HUES6 (cell line): ENCODE results near the gene STAT5B.

Experiments used
- H3K27ac ChIP-seq: 2 replicates; pipeline ENCODE4 v1.7.0; 2013; ENCODE audit warnings: low read depth, mild to moderate bottlenecking, low read length, inconsistent platforms
- H3K27me3 ChIP-seq: 2 replicates; pipeline ENCODE4 v1.6.1; 2013; ENCODE audit warnings: low read length; ENCODE audit not compliant: control insufficient read depth, insufficient read depth
- H3K36me3 ChIP-seq: 2 replicates; pipeline ENCODE4 v1.6.1; 2013; ENCODE audit warnings: low read length; ENCODE audit not compliant: control insufficient read depth, insufficient read depth
- H3K4me1 ChIP-seq: 2 replicates; pipeline ENCODE4 v1.6.1; 2013; ENCODE audit warnings: low read length; ENCODE audit not compliant: control insufficient read depth, insufficient read depth
- H3K4me3 ChIP-seq: 2 replicates; pipeline ENCODE4 v1.5.1; 2013; ENCODE audit warnings: low read depth, low read length
- H3K9ac ChIP-seq: one replicate; pipeline ENCODE4 v1.6.1; 2013; ENCODE audit warnings: mild to moderate bottlenecking, low read length
- H3K9me3 ChIP-seq: 2 replicates; pipeline ENCODE4 v1.6.1; 2013; ENCODE audit warnings: low read depth, low read length; ENCODE audit not compliant: control insufficient read depth, insufficient read depth

Gene STAT5B

DNA sequence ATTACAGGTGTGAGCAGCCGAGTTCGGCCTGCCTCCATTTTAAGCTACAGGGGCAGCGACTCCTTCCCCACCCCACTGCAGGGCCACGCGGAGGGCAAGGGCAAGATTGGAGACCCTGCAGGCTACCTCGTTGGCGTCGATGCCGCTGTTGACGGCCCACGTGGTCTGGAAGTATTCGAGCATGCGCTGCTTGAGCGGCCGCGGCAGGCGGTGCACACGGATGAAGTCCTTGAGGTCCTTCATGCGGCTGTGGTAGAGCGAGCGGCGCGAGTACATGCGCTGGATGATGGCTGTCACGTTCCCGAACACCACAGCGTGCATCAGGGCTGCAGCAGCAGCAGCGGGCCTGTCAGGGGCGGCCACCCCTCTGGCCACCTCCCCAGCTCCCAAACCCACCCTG is 106.8 kb downstream of the STAT5B start:
- H3K4me1 ChIP-seq = no peaks in the 10 kb centered on the region
- no peak overlapping the region for H3K27ac ChIP-seq
- no peaks in the 10 kb centered on the region; the same call in 1 of the 2 replicates for H3K27me3 ChIP-seq
- no peak overlapping the region for H3K4me3 ChIP-seq
- no peaks in the 10 kb centered on the region for H3K36me3 ChIP-seq
- no peaks in the 10 kb centered on the region for H3K9me3 ChIP-seq
- no peak overlapping the region for H3K9ac ChIP-seq

DNA sequence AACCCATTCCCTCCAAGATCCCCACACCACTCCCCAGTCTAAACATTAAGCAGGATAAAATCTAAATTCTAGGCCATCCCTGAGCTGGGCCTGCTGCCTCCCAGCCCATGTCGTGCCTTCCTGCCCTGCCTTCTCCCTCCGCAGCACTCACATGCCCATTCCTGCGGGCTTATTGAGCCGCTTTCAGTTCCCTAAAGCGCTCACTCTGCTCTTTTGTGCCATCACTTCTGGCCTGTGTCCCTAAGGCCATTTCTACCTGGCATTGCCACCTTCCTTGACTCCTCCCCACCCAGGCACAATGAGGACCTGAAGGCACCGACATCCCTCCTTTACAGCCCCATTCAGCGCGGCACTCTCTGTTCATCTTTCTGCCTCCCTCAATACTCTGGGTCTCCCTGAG is 108.4 kb downstream of the STAT5B start:
- Histone ChIP-seq H3K27ac (no peak overlapping the region), H3K4me1 (0 out of 2 replicates have a peak, but pooled peaks cover 4% of the 10 kb centered on the region), H3K27me3 (no peaks in the 10 kb centered on the region; the same call in 1 of the 2 replicates), H3K4me3 (no peak overlapping the region), H3K36me3 (no peaks in the 10 kb centered on the region), H3K9me3 (no peaks in the 10 kb centered on the region), H3K9ac (no peak overlapping the region)

DNA sequence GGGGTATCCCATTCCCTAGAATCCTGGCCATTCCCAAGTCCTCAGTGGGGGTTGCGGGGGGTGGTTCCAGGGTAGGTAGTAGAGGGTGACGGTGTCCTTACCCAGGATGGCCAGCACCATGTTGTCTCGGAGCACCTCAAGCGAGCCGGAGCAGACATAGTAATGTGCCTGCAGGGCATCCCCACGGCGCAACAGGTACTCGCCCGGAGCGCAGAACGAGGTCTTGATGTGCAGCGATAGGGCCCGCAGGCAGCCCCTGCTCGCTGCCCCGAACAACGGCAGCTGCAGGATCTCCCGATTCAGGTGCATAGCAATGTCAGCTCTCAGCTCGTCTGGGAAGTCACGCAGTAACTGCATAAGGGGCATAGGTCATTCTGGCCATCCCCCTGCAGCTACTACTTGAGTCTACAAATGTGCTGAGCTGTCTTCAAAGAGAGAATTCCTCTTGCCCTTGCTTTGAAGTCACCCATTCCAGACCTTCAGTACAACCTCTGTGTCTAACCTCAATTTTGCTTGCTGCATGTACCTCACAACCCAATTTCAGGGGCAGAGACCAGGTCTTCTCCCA is 109.9 kb downstream of the STAT5B start:
- no peak overlapping the region for H3K27ac ChIP-seq
- H3K9ac ChIP-seq = no peak overlapping the region
- peaks cover 7% of the 10 kb centered on the region; the same call in 1 of the 2 replicates for H3K4me1 ChIP-seq
- no peaks in the 10 kb centered on the region for H3K27me3 ChIP-seq
- H3K4me3 ChIP-seq = no peak overlapping the region
- no peaks in the 10 kb centered on the region for H3K36me3 ChIP-seq
- H3K9me3 ChIP-seq = no peaks in the 10 kb centered on the region

DNA sequence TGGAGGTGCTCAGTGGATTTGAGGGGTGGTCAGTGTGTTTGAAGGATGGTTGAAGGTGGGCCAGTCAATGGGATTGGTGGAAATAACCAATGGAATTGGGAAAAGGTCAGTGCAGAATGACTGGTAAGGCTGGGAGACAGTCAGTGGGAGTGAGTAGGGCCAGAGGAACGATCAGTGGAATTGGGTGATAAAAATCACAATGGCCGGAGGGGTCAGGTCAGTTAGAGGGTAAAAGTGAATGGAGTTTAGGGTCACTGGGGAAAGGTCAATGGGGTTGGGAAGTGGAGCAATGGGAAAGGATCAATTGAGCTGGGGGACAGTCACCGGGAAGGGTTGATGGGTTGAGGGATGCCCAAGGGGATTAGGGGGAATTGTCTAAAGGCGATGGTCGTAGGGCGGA is 110.4 kb downstream of the STAT5B start:
- H3K9ac ChIP-seq = no peak overlapping the region
- H3K36me3 ChIP-seq = no peaks in the 10 kb centered on the region

DNA sequence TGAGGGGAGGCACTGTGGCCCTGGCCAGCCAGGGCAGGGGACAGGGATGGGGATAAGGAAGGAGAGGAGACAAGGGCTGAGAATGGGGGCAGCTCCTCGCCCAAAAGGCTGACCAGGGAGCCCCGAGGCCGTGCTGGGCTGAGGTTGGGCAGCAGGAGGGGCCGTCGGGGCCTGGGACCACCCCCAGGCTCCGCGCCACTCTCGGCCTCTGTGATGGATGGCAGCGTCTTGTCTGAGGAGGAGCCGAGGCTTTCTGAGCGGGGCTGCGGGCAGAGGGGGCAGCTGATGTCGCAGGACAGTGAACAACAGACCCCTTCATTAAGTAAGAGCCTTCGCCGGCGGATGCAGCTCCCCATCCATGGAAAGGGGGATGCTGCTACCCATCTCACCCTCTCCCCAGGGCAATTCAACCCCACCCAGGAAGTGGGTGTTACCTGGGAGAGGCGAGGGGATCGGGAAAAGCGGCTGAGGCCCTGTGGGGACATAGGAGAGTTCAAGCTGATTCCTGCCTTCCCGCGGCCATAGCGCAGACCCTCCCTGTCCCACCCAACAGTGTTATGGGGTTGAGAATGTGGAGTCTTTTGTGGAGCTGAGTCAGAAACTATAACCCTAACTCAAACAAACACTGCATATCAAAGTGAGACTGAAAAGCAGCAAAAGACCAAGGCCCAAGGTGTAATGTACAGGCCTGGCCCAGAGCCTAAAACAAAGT is 112.3 kb downstream of the STAT5B start:
- Histone ChIP-seq H3K4me1 (peaks cover 7% of the 10 kb centered on the region; the same call in 1 of the 2 replicates), H3K27me3 (no peaks in the 10 kb centered on the region), H3K9ac (no peak overlapping the region), H3K9me3 (no peaks in the 10 kb centered on the region), H3K36me3 (no peaks in the 10 kb centered on the region), H3K4me3 (no peak overlapping the region), H3K27ac (no peak overlapping the region)

More for the DNA sequence above, 110.4 kb downstream of the STAT5B start:
- H3K4me1 ChIP-seq = peaks cover 7% of the 10 kb centered on the region; the same call in 1 of the 2 replicates
- no peak overlapping the region for H3K27ac ChIP-seq
- H3K27me3 ChIP-seq = no peaks in the 10 kb centered on the region
- H3K9me3 ChIP-seq = no peaks in the 10 kb centered on the region
- no peak overlapping the region for H3K4me3 ChIP-seq

DNA sequence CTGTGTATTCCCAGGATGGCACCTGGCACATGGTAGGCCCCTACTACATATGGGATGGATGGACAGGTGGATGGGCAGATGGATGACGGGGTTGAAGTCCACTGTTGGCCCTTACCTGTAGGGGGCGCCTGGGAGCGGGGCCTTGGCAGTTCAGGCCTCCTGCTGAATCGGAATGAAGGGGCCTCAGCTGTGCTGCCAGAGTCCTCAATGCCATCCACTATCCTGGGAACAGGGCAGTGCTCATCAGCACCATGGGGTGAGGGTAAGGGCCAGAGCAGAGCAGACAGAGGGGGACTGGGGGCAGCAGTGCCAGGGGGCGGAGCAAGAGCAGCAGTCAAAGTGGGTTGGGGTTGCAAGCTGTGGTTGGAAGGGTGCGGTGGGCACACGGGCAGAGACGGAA is 113.1 kb downstream of the STAT5B start:
- H3K4me1 ChIP-seq = peaks cover 7% of the 10 kb centered on the region; the same call in 1 of the 2 replicates
- no peaks in the 10 kb centered on the region for H3K27me3 ChIP-seq
- H3K9ac ChIP-seq = no peak overlapping the region
- H3K27ac ChIP-seq = no peak overlapping the region
- H3K36me3 ChIP-seq = no peaks in the 10 kb centered on the region
- no peaks in the 10 kb centered on the region for H3K9me3 ChIP-seq
- H3K4me3 ChIP-seq = no peak overlapping the region

DNA sequence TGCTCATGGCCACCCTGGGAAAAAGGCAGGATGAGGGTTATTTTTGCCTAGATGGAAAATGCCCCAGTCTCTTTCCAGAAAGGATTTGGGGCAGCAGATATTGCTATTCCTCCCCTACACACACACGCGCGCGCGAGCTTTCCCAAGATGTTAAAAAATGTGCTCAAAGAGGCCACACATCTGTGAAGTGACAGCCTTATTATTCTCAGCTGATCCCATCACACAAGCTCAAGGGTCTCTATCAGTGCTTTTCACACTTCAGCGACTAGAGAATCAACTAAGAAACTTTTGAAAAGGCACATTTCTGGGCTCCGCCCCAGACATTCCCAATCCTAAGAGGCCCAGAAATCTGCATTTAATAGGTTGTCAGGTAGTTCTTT is 115.7 kb downstream of the STAT5B start:
- Histone ChIP-seq H3K27ac (no peak overlapping the region), H3K36me3 (no peaks in the 10 kb centered on the region), H3K27me3 (no peaks in the 10 kb centered on the region), H3K9ac (no peak overlapping the region), H3K4me3 (no peak overlapping the region), H3K9me3 (no peaks in the 10 kb centered on the region), H3K4me1 (peaks cover 15% of the 10 kb centered on the region; the same call in 1 of the 2 replicates)

DNA sequence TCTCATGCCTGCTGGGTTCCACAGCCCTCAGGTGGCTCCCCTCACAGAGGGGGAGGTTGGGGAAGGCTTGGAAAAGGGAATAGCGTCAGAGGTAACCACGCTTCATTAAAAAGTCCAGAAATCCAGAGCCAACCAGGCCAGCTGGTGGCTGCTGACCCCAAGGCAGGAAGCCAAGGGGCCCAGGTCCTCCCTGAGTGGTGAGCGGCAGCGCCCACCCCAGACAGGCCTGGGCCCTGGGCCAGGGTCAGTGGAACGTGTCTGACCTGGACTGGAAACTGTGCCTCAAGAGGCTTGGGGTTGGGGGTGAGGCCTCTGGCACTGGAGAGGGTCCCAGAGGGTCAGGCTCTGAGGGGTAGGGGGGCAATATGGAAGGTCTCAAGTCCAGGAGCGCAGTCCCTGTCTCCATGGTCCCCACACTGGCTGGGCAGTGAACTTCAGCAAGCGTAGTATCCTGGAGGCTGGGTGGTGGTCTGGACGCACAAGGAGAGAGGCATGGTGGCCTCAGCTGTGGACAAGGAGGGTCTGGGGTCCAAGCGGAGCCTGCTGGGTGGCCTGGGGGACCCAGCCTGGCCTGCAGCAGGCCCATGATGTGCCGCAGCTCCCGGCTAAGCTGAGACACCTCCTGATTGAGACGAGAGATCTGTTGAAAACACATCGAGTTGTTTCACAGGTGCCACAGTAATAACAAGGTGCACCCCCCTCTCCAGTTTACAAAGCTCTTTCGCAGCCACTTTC is 116.2 kb downstream of the STAT5B start:
- Histone ChIP-seq H3K36me3 (no peaks in the 10 kb centered on the region), H3K27ac (no peak overlapping the region), H3K27me3 (no peaks in the 10 kb centered on the region), H3K9me3 (no peaks in the 10 kb centered on the region), H3K4me1 (peaks cover 15% of the 10 kb centered on the region; the same call in 1 of the 2 replicates), H3K9ac (no peak overlapping the region), H3K4me3 (no peak overlapping the region)

DNA sequence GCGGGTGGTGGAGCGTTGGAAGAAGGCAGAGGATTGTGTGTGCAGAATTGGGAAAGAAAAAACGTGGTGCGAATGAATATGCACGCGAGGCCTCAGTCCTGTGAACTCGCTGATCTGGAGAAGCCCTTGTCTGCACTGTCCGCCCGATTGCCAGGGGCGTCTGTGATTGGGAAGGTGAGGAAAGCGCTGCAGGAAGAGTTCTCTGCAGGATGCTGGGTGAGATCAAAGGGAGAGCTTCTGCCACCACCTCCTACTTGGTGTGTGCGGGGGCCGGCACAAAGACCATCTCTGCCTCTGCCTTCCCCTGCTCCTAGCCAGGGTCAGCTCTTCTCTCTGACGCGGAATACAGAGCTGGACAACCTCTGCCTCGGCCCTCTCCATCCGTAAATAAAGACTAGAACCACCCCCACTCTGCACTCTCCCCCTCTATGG is 120.6 kb downstream of the STAT5B start:
- Histone ChIP-seq H3K4me1 (peaks cover 17% of the 10 kb centered on the region), H3K27ac (peak overlapping the region; percentile 63; the same call in 1 of the 2 replicates), H3K36me3 (peaks cover 8% of the 10 kb centered on the region), H3K9ac (peak overlapping the region; percentile 79), H3K27me3 (no peaks in the 10 kb centered on the region), H3K4me3 (peak overlapping the region; percentile 96), H3K9me3 (no peaks in the 10 kb centered on the region)

DNA sequence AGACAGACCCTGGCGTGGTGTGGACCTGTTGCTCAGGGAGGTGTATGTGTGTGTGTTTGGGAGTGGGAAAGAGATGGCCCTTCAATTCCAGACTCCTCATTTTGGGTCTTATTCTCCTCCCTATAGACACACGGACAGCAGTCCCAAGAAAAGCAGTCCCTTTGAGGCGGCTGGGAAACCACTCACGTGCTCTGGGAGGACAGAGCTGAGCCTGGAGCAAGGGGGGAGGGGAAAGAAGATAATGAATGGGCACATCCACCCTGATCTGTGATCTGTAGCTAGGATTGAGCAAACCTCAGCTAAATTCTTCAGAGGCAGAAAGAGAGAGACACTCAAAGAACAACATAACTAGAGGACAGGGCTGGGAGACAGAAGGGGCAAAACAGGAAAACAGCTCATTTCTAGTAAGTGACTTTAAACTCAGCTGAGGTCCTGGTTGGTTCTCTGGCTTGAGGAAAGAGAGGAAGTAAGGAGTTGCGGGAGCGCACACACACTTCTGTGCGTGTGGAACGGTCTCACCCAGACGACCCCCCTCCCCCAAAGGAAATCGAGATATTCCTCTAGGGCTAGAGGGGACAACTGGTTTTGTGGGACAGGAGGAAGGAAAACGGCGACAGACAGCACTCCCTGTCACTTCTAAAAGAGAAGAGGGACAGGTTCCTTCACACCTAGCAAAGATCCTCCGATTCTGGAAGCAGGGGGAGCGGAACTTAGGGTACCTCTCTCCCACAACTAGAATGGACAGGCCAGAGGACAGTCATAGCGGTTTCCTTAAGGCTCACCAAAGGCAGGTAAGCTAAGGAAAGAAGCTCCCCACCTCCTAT is 122.1 kb downstream of the STAT5B start:
- peak overlapping the region; percentile 96 for H3K4me3 ChIP-seq

More for the DNA sequence above, 122.1 kb downstream of the STAT5B start:
- peak overlapping the region; percentile 91 for H3K9ac ChIP-seq
- peak overlapping the region; percentile 85 for H3K27ac ChIP-seq
- peaks cover 8% of the 10 kb centered on the region for H3K36me3 ChIP-seq
- peaks cover 17% of the 10 kb centered on the region for H3K4me1 ChIP-seq
- H3K27me3 ChIP-seq = no peaks in the 10 kb centered on the region
- H3K9me3 ChIP-seq = no peaks in the 10 kb centered on the region
